K562 (cell line): ENCODE results near the gene SYTL5.

Experiments
- CBX2 ChIP-seq: fragments of 200-600 bp; sonication (generic); IDR thresholded peaks from one replicate; pipeline ENCODE4 v1.6.1; 2012; ENCODE audit warnings: mild to moderate bottlenecking, low read length, inconsistent platforms; ENCODE audit not compliant: insufficient read depth, poor library complexity, severe bottlenecking
- CTCF ChIP-seq, 3 experiments: IDR thresholded peaks in 2 of 3; conservative IDR thresholded peaks in 1 of 3; 2 replicates each; pipeline ENCODE4 v1.5.1; 2011 to 2012; ENCODE audit warnings: low read length in 3 of 3, mild to moderate bottlenecking in 3 of 3, control low read depth in 2 of 3, improper control_type of control experiment in 1 of 3, inconsistent platforms in 1 of 3, low read depth in 1 of 3, mixed read lengths in 1 of 3, moderate library complexity in 1 of 3; ENCODE audit not compliant: insufficient read depth in 2 of 3
- ELF4 ChIP-seq: fragments of 450-650 bp; formaldehyde crosslinking; IDR thresholded peaks from 2 replicates; pipeline ENCODE4 v1.4.0; 2022; ENCODE audit warnings: missing genetic modification characterization
- HDGF ChIP-seq: fragments of 450-650 bp; IDR thresholded peaks from 2 replicates; pipeline ENCODE4 v1.6.1; 2016
- RFX7 ChIP-seq: fragments of 250-450 bp; sonication (Bioruptor Pico); IDR thresholded peaks from 2 replicates; pipeline ENCODE4 v1.5.1; 2021; ENCODE audit warnings: mild to moderate bottlenecking
- TF ChIP-seq, protein P1 (sequence below): fragments of 450-650 bp; IDR thresholded peaks from 2 replicates; pipeline ENCODE4 v1.6.1; 2016; ENCODE audit warnings: low read depth

DNA sequence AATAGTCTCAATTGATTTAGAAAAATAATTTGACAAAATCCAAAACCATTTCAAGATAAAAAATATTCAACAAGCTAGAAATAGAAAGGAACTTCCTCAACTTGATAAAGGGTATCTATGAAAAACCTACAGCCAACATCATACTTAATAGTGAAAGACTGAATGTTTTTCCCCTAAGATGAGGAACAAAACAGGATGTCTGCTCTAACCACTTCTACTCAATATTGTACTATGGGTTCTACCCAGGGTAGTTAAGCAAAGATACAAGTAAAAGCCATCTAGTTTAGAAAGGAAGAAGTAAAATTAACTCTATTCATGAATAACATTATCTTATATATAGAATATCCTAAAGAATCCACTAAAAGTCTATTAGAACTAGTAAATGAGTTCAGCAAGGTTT lies 21.5 kb upstream of the SYTL5 start:
- TF ChIP-seq CTCF (IDR thresholded peaks at IDR 0.05 in 2 of 3, conservative IDR thresholded peaks at IDR 0.05 in 1 of 3; ENCODE audit: insufficient read depth in 2 of 3, low read depth in 1 of 3, low read length in 3 of 3) (no peak), RFX7 (CRISPR knock-in tag) (no peak), CBX2 (no peak), HDGF (no peak), ELF4 (CRISPR knock-in tag) (no peak)
- TF ChIP-seq, protein P1, sequence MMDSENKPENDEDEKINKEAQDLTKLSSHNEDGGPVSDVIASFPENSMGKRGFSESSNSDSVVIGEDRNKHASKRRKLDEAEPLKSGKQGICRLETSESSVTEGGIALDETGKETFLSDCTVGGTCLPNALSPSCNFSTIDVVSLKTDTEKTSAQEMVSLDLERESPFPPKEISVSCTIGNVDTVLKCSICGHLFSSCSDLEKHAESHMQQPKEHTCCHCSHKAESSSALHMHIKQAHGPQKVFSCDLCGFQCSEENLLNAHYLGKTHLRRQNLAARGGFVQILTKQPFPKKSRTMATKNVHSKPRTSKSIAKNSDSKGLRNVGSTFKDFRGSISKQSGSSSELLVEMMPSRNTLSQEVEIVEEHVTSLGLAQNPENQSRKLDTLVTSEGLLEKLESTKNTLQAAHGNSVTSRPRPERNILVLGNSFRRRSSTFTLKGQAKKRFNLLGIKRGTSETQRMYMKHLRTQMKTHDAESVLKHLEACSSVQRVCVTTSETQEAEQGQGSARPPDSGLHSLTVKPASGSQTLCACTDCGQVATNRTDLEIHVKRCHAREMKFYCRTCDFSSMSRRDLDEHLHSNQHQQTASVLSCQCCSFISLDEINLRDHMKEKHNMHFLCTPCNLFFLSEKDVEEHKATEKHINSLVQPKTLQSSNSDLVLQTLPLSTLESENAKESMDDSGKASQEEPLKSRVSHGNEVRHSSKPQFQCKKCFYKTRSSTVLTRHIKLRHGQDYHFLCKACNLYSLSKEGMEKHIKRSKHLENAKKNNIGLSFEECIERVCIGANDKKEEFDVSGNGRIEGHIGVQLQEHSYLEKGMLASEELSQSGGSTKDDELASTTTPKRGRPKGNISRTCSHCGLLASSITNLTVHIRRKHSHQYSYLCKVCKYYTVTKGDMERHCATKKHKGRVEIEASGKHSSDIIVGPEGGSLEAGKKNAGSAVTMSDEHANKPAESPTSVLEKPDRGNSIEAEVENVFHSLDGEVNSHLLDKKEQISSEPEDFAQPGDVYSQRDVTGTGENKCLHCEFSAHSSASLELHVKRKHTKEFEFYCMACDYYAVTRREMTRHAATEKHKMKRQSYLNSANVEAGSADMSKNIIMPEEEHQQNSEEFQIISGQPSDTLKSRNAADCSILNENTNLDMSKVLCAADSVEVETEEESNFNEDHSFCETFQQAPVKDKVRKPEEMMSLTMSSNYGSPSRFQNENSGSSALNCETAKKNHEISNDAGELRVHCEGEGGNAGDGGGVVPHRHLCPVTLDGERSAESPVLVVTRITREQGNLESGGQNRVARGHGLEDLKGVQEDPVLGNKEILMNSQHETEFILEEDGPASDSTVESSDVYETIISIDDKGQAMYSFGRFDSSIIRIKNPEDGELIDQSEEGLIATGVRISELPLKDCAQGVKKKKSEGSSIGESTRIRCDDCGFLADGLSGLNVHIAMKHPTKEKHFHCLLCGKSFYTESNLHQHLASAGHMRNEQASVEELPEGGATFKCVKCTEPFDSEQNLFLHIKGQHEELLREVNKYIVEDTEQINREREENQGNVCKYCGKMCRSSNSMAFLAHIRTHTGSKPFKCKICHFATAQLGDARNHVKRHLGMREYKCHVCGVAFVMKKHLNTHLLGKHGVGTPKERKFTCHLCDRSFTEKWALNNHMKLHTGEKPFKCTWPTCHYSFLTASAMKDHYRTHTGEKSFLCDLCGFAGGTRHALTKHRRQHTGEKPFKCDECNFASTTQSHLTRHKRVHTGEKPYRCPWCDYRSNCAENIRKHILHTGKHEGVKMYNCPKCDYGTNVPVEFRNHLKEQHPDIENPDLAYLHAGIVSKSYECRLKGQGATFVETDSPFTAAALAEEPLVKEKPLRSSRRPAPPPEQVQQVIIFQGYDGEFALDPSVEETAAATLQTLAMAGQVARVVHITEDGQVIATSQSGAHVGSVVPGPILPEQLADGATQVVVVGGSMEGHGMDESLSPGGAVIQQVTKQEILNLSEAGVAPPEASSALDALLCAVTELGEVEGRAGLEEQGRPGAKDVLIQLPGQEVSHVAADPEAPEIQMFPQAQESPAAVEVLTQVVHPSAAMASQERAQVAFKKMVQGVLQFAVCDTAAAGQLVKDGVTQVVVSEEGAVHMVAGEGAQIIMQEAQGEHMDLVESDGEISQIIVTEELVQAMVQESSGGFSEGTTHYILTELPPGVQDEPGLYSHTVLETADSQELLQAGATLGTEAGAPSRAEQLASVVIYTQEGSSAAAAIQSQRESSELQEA = no peak
